NCI-H1417 (cell line): Measurements from ENCODE around the gene DNAJC22.
A peak's percentile ranks its signal among the peaks of the same experiment; 100 is the strongest.
"Not testable (repeated sequence)": the region's sequence is repeated elsewhere in the genome, so short reads cannot be mapped to it uniquely, and the experiment has no call there.

Experiments
- DNase-seq, 3 experiments: peaks; one replicate each; lab custom pipeline; 2025; lab: John Stamatoyannopoulos, UW

Gene DNAJC22

GRCh38 chr12:49331380-49332222, 15.1 kb upstream of the DNAJC22 start:
- DNase-seq, result peak; percentile 14 to 58 (median 45)

GRCh38 chr12:49332441-49332861, 14.2 kb upstream of the DNAJC22 start:
- no peak for DNase-seq

- no peak for DNase-seq
Observed at GRCh38 chr12:49332891-49333371, 13.8 kb upstream of the DNAJC22 start.

GRCh38 chr12:49333778-49334177, 12.9 kb upstream of the DNAJC22 start:
- not testable (repeated sequence) for DNase-seq

- DNase-seq, result no peak
Observed at GRCh38 chr12:49334226-49334625, 12.5 kb upstream of the DNAJC22 start.

- no peak for DNase-seq
Observed at GRCh38 chr12:49334681-49335080, 12.0 kb upstream of the DNAJC22 start.

GRCh38 chr12:49335118-49335954, 11.4 kb upstream of the DNAJC22 start:
- DNase-seq, result no peak

- DNase-seq, result no peak
Observed at GRCh38 chr12:49335955-49336644, 10.6 kb upstream of the DNAJC22 start.

GRCh38 chr12:49336645-49337584, 9.8 kb upstream of the DNAJC22 start, which contains the start of gene C1QL4:
C1QL4 (minus strand) TSS chr12:49337188; CDS start chr12:49336477, 711 bp downstream.
- DNase-seq, result peak; percentile 76 to 92 (median 80)

- DNase-seq, result no peak
Observed at GRCh38 chr12:49338830-49339463, 7.7 kb upstream of the DNAJC22 start.

- DNase-seq, result no peak
Observed at GRCh38 chr12:49339464-49339861, 7.2 kb upstream of the DNAJC22 start.

- DNase-seq, result no peak
Observed at GRCh38 chr12:49340095-49340870, 6.4 kb upstream of the DNAJC22 start.

- no peak for DNase-seq
Observed at GRCh38 chr12:49340971-49341776, 5.5 kb upstream of the DNAJC22 start.

GRCh38 chr12:49341777-49342065, 5.0 kb upstream of the DNAJC22 start:
- no peak for DNase-seq

- DNase-seq, result peak; percentile 70 to 99 (median 87)
Observed at GRCh38 chr12:49342066-49342913, 4.4 kb upstream of the DNAJC22 start.

- peak; percentile 54 to 63 (median 55) for DNase-seq
Observed at GRCh38 chr12:49342914-49343731, 3.6 kb upstream of the DNAJC22 start.

GRCh38 chr12:49344486-49345050, 2.1 kb upstream of the DNAJC22 start:
- peak in 1 of 3 experiments; percentile 44 for DNase-seq
